Adrenal gland (tissue), 5 donors: ENCODE results near the gene CMPK2.

Source experiments
- CTCF ChIP-seq, 6 experiments: fragments of 450-650 bp in 4 of 6; fragments of 200-600 bp in 2 of 6; sonication (generic) in 1 of 6; IDR thresholded peaks; 1 replicate in 5 of 6; 2 replicates in 1 of 6; pipeline versions ENCODE4 v1.5.1 to v1.8.0; 2016 to 2021; ENCODE audit warnings: antibody characterized with exemption in 6 of 6, mild to moderate bottlenecking in 2 of 6, moderate library complexity in 1 of 6
- POLR2A ChIP-seq, 2 donors: fragments of 450-650 bp; IDR thresholded peaks; one replicate each; pipeline ENCODE4 v1.6.1; 2017; ENCODE audit warnings: antibody characterized with exemption in 2 of 2, mild to moderate bottlenecking in 2 of 2, moderate library complexity in 1 of 2
- donor health status: DM: no; HTN: no; CAD: no.

- TF ChIP-seq CTCF (IDR thresholded peaks at IDR 0.05) (no peak), POLR2A (IDR thresholded peaks at IDR 0.05) (no peak)
These were observed 33.0 kb downstream of the CMPK2 start for GRCh38 chr2:6832596-6833299.
